ENCODE results near the gene FN3KRP. TPM values are rescaled to one million over a fixed set of nuclear protein-coding genes. Genes with fewer than 3 reads are reported as not detected.
A peak's percentile ranks its signal among the peaks of the same experiment; 100 is the strongest.

FN3KRP gene
- total RNA-seq (2014; rRNA removed; shearing (Covaris generic)), result 22.6 and 32.0 TPM in 2 replicates
- polyA plus RNA-seq (2015; cell fraction: cytosol; rRNA removed), result 24.9 and 28.2 TPM in 2 replicates
- polyA plus RNA-seq (2015; cell fraction: nucleus; rRNA removed), result 26.8 and 28.8 TPM in 2 replicates

DNA sequence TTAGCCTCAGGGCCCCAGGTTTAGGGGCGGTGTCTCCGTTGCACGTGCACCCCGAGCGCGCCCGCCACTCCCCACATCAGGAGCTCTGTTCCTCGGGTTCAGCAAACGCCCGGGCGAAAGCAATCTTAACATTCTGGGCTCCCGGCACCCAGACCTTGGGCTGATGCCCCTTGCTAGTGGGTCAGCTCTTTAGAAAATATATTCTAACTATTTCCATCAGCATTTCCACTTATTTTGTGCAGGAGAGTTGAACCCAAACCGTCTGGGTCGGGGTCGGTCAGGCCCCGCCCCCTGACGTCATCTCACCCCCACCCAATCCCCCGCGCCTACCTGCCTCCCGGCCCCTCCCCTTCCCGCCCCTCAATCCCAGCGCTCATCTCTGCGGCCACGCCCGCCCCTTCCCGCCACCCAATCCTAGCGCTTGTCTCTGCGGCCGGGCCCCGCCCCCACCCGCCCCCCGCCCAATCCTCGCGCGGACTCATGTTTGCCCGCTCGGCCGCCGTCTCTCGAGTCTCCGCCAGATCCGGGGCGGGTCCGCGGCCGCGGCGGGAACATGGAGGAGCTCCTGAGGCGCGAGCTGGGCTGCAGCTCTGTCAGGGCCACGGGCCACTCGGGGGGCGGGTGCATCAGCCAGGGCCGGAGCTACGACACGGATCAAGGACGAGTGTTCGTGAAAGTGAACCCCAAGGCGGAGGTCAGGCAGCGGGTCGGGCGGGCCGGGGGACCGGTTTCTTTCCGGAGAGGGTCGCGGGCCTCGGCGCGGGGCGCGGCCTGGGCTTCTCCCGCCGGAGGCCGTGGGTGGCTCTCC is at the start of gene FN3KRP:
TSS of gene FN3KRP (plus strand) at position 504 of the 808 bp plus-strand sequence. CDS start at position 554, 50 bp downstream.
- DNase-seq (ENCODE audit: low read depth), result peak; percentile 60

DNA sequence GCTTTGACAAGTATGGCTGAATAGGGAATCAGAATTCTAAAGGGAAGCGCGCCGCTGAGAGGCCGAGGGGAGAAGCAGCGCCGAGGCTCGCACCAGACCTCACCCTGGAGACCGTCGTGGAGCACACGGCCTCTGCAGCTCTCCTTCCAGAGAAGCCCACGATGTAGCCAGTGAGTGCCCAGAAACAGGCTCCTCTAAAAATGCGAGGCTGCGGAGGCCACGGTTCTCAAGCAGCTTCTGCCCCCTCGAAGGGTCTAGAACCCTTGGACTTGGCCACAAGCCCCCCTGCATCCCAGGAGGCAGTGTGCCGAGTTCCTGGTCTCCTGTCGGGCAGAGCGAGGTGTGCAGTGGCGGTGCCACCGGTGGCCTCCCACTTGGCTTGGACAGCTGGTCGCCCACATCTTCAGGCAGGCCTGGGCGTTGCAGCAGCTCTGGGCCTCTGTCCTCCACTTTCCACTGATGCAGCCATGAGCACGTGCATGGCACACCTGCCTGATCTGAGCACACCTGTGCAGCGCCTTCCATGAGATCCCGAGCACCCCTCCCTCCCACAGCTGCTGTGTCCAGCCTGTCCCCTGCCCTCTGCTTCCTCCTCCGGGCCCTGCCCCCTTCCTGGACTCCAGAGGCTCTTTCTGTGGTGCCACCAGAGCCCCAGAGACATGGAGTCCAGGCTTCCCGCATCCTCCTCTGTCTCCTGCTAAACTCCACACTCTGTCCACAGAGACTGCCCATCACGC is 49.4 kb upstream of the FN3KRP start:
- no peak for DNase-seq (ENCODE audit: low read depth)

- DNase-seq (ENCODE audit: low read depth), result no peak
Measured at GRCh38 chr17:82667668-82668000, 48.9 kb upstream of the FN3KRP start.

GRCh38 chr17:82668024-82668630 is 48.4 kb upstream of the FN3KRP start:
- DNase-seq (ENCODE audit: low read depth), result no peak

- peak; percentile 63 for DNase-seq (ENCODE audit: low read depth)
Measured at GRCh38 chr17:82668631-82669099, 47.8 kb upstream of the FN3KRP start.

GRCh38 chr17:82670661-82671450 is 45.6 kb upstream of the FN3KRP start:
- DNase-seq (ENCODE audit: low read depth), result no peak

- no peak for DNase-seq (ENCODE audit: low read depth)
Measured at GRCh38 chr17:82674656-82675475, 41.6 kb upstream of the FN3KRP start.

- no peak for DNase-seq (ENCODE audit: low read depth)
Measured at GRCh38 chr17:82675476-82676245, 40.8 kb upstream of the FN3KRP start.

GRCh38 chr17:82677353-82677925 is 39.1 kb upstream of the FN3KRP start:
- DNase-seq (ENCODE audit: low read depth), result no peak

DNA sequence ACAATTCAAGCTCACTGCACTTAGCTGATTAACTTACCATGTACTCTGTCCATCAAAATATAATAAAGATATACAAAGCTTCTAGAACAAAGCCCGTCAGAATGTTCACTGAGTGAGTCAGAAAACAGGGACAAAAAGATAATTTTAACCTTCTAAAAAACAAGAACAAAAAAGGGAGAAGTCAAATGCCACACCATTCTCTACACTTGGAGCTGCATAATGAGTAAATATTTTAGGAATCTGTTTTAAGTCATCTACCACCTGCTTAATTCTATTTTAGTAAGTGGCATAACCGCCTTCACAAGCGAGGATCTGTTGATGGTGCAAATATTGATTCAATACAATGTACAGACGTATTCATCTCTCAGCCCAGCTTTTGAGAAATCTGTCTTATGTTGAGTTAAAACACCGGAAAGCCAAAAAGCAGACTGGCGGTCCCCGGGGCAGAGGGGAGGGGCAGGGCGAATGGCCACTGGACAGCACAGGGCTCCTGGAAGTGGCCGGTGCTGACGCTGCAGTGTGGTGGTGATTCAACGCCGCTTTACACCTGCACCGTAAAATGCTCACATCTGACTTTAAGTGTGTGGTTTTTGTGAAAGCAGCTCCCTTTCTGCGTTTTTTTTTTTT is 38.1 kb upstream of the FN3KRP start:
- no peak for DNase-seq (ENCODE audit: low read depth)

DNA sequence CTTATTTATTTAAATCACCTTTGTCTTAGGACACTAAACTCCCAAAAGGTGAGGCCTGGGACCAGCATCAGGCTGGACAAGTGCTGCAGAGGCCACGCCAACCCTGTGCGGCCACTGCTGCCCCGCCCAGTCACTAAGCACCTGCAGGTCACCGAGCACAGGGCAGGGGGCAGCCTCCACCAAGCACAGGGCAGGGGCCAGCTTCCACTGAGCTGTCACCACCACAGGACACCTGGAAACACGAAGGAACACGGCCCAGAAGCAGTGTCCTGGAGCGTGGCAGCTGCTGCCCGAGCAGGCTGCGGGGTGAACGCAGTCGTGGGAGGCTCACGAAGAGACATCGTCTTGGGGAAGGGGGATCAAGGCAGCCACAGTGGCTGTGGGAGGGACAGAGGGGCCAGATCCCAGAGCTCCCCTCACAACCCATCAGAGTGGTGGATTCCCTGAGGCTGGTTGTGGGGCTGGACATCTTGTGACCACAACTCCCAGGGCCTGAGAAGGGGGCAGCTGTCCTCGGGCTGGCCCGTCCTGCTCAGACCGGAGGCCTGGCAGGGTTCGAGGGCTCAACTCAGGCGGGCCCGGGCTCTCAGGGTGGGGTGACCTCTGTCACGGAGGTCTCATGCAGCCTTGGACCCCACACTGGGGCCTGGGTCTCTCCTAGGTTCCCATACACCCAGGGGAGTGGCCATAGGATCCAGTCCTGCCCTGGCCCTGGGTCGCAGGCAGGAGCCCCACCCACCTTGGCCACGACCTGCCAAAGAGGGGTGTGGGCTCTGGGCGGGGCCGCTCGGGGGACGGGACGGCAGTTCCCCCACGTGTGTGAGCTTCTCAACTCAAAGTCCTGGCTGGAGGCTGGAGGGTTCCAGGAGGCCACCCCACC is 36.7 kb upstream of the FN3KRP start:
- DNase-seq (ENCODE audit: low read depth), result no peak

- no peak for DNase-seq (ENCODE audit: low read depth)
Measured at GRCh38 chr17:82681547-82681946, 35.0 kb upstream of the FN3KRP start.

DNA sequence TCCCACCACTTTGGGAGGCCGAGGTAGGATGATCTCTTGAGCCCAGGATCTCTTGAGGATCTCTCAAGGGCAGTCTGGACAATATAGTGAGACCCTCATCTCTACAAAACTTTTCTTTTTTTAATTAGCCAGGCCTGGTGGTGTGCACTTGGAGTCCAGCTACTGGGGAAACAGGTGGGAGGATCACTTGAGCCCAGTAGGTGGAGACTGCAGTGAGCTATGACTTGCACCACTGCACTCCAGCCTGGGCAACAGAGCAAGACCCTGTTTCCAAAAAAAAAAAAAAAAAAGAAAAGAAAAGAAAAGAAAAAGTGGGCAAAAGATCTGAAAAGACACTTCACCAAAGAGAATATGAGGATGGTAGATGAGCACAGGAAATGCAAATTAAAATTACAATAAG is 33.0 kb upstream of the FN3KRP start:
- DNase-seq (ENCODE audit: low read depth), result no peak

GRCh38 chr17:82684228-82684841 is 32.2 kb upstream of the FN3KRP start:
- DNase-seq (ENCODE audit: low read depth), result no peak

GRCh38 chr17:82685291-82685690 is 31.2 kb upstream of the FN3KRP start:
- no peak for DNase-seq (ENCODE audit: low read depth)

DNA sequence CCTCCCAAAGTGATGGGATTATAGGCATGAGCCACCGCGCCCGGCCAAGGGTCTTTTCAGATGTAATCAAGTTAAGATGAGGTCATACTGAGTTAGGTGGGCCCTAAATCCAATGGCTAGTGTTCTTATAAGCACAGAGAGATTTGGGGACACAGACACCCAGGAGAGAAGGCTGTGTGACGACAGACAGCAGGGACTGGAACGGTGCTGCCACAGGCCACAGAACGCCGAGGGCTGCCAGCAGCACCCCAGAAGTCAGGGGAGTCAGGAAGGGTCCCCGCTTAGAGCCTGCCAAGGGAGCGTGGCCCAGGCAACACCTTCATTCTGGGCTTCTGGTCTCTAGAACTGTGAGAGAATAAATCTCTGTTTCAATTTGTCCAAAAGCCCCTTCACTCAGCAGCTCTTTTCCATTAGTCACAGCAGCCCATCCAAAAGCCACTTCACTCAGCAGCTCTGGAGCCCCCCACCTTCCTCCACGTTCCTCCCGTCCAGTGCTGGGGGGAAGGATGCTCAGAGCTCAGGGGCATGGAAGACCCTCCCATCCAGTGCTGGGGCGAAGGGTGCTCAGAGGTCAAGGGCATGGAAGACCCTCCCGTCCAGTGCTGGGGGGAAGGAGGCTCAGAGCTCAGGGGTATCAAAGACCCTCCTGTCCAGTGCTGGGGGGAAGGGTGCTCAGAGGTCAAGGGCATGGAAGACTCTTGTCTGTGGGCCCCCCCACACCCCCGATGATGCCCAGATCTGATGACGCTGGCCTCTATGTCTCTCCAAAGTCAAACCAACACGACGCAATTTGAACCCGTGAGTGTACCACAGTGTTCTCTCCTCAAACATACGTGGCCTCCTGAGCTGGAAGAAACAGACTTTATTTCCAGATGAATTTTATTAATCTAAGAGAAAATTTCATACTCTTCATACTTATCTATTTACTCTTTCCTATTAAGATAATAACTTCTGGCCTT is 29.9 kb upstream of the FN3KRP start:
- no peak for DNase-seq (ENCODE audit: low read depth)

All from HT1080 (cell line).